Measurements from ENCODE around the gene CCDC34. TPM values are rescaled to one million over a fixed set of nuclear protein-coding genes. Genes with fewer than 3 reads are reported as not detected.

CCDC34 gene
- total RNA-seq, 2 experiments from 2014 or later: 26.8 to 28.5 TPM

- no peak for ATAC-seq
- Mint-ChIP-seq H3K27me3 (no peaks in the 10 kb centered on the region), H3K4me1 (ENCODE audit: low read depth) (peaks cover 20% of the 10 kb centered on the region), H3K9me3 (no peaks in the 10 kb centered on the region), H3K36me3 (ENCODE audit: low read depth) (peaks cover 3% of the 10 kb centered on the region), H3K27ac (no peak overlapping the region), H3K4me3 (no peak overlapping the region)
- TF ChIP-seq CTCF (IDR thresholded peaks at IDR 0.05): no peak
- ChIA-PET CTCF (no interaction called here), POLR2A (interaction anchor here (0.5 kb wide), 1 partner anchor 59 kb away, joined by 3 read pairs; no protein-coding TSS in a partner anchor)
- intact Hi-C loops (cut with micrococcal nuclease): no loop called here
- no peak for DNase-seq
These were observed 6.3 kb downstream of the CCDC34 start for GRCh38 chr11:27356624-27357222.

GRCh38 chr11:27355575-27356104 lies 7.4 kb downstream of the CCDC34 start:
- Mint-ChIP-seq H3K9me3 (no peaks in the 10 kb centered on the region), H3K4me1 (ENCODE audit: low read depth) (peaks cover 12% of the 10 kb centered on the region), H3K4me3 (no peak overlapping the region), H3K27me3 (no peaks in the 10 kb centered on the region), H3K27ac (no peak overlapping the region), H3K36me3 (ENCODE audit: low read depth) (peaks cover 3% of the 10 kb centered on the region)
- TF ChIP-seq CTCF (IDR thresholded peaks at IDR 0.05): no peak
- DNase-seq (no peak), ATAC-seq (no peak)
- ChIA-PET POLR2A (no interaction called here), CTCF (interaction anchor here (1.0 kb wide), 1 partner anchor 68 kb away, joined by 3 read pairs; no protein-coding TSS in a partner anchor)
- intact Hi-C loops (cut with micrococcal nuclease): no loop called here

GRCh38 chr11:27354359-27354965 lies 8.6 kb downstream of the CCDC34 start:
- no peaks in the 10 kb centered on the region for H3K9me3 Mint-ChIP-seq
- H3K4me1 Mint-ChIP-seq (ENCODE audit: low read depth): peaks cover 7% of the 10 kb centered on the region
- CTCF ChIA-PET: no interaction called here
- DNase-seq (no peak), ATAC-seq (no peak)
- H3K36me3 Mint-ChIP-seq (ENCODE audit: low read depth): peaks cover 7% of the 10 kb centered on the region
- POLR2A ChIA-PET: no interaction called here
- H3K4me3 Mint-ChIP-seq: no peak overlapping the region
- H3K27ac Mint-ChIP-seq: no peak overlapping the region
- intact Hi-C loops (cut with micrococcal nuclease): no loop called here
- no peak for TF ChIP-seq CTCF (IDR thresholded peaks at IDR 0.05)
- no peaks in the 10 kb centered on the region for H3K27me3 Mint-ChIP-seq

GRCh38 chr11:27353593-27354358 lies 9.2 kb downstream of the CCDC34 start:
- ATAC-seq (no peak), DNase-seq (no peak)
- H3K9me3 Mint-ChIP-seq: no peaks in the 10 kb centered on the region
- CTCF ChIA-PET: no interaction called here
- POLR2A ChIA-PET: no interaction called here
- intact Hi-C loops (cut with micrococcal nuclease): no loop called here
- no peaks in the 10 kb centered on the region for H3K27me3 Mint-ChIP-seq
- peaks cover 7% of the 10 kb centered on the region for H3K36me3 Mint-ChIP-seq (ENCODE audit: low read depth)
- TF ChIP-seq CTCF (IDR thresholded peaks at IDR 0.05): no peak
- H3K4me3 Mint-ChIP-seq: no peak overlapping the region
- H3K27ac Mint-ChIP-seq: no peak overlapping the region
- peaks cover 4% of the 10 kb centered on the region for H3K4me1 Mint-ChIP-seq (ENCODE audit: low read depth)

GRCh38 chr11:27352781-27353180 lies 10.2 kb downstream of the CCDC34 start:
- POLR2A ChIA-PET: no interaction called here
- DNase-seq (no peak), ATAC-seq (no peak)
- Mint-ChIP-seq H3K4me3 (no peak overlapping the region), H3K4me1 (ENCODE audit: low read depth) (no peaks in the 10 kb centered on the region), H3K36me3 (ENCODE audit: low read depth) (peaks cover 10% of the 10 kb centered on the region), H3K9me3 (no peaks in the 10 kb centered on the region), H3K27ac (no peak overlapping the region), H3K27me3 (no peaks in the 10 kb centered on the region)
- intact Hi-C loops (cut with micrococcal nuclease): no loop called here
- TF ChIP-seq CTCF (IDR thresholded peaks at IDR 0.05): no peak
- CTCF ChIA-PET: interaction anchor here (1.3 kb wide), 1 partner anchor 146 kb away, joined by 3 read pairs; no protein-coding TSS in a partner anchor
